ENCODE results near the gene PINLYP.

GRCh38 chr19:43554317-43554895 lies 21.2 kb upstream of the PINLYP start:
- TF ChIP-seq, protein P1, sequence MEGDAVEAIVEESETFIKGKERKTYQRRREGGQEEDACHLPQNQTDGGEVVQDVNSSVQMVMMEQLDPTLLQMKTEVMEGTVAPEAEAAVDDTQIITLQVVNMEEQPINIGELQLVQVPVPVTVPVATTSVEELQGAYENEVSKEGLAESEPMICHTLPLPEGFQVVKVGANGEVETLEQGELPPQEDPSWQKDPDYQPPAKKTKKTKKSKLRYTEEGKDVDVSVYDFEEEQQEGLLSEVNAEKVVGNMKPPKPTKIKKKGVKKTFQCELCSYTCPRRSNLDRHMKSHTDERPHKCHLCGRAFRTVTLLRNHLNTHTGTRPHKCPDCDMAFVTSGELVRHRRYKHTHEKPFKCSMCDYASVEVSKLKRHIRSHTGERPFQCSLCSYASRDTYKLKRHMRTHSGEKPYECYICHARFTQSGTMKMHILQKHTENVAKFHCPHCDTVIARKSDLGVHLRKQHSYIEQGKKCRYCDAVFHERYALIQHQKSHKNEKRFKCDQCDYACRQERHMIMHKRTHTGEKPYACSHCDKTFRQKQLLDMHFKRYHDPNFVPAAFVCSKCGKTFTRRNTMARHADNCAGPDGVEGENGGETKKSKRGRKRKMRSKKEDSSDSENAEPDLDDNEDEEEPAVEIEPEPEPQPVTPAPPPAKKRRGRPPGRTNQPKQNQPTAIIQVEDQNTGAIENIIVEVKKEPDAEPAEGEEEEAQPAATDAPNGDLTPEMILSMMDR (optimal IDR thresholded peaks at IDR 0.05 in 1 of 3, IDR thresholded peaks at IDR 0.05 in 1 of 3, conservative IDR thresholded peaks at IDR 0.05 in 1 of 3; ENCODE audit: extremely low read depth in 1 of 3, insufficient read depth in 2 of 3, low read length in 3 of 3), result no peak
- no peak for TF ChIP-seq EZH2 (IDR thresholded peaks at IDR 0.05; ENCODE audit: low read length)

Measured in keratinocyte (primary cell).